Measurements from ENCODE around the gene DDX27. TPM values are rescaled to one million over a fixed set of nuclear protein-coding genes. Genes with fewer than 3 reads are reported as not detected.

DDX27 gene
- total RNA-seq, 1 experiment from 2014 or later, result 54.8 TPM

- POLR2A ChIA-PET, result no interaction called here
- H3K9me3 Mint-ChIP-seq, result peaks cover 4% of the 10 kb centered on the region
- CTCF ChIA-PET, result interaction anchor here (1.1 to 3.9 kb wide), 3 partner anchors 27 to 249 kb away, joined by 4 to 40 read pairs (median 5); no protein-coding TSS in a partner anchor
- DNase-seq (ENCODE audit: low spot score), result no peak
- no peak for ATAC-seq
- no peaks in the 10 kb centered on the region for H3K27me3 Mint-ChIP-seq (ENCODE audit: low read depth)
- no peak for TF ChIP-seq CREB1 (CRISPR knock-in tag; IDR thresholded peaks at IDR 0.05)
- TF ChIP-seq EMX1 (CRISPR knock-in tag; IDR thresholded peaks at IDR 0.05), result 0 out of 2 replicates have a peak, but pooled peaks have one; percentile 18
- H3K4me1 Mint-ChIP-seq, result peaks cover 53% of the 10 kb centered on the region
- H3K4me3 Mint-ChIP-seq, result peak overlapping the region; percentile 14; the same call in 1 of the 2 replicates
- peak overlapping the region; percentile 98 for H3K27ac Mint-ChIP-seq
- peaks cover 36% of the 10 kb centered on the region for H3K36me3 Mint-ChIP-seq
These were observed 73.9 kb downstream of the DDX27 start for GRCh38 chr20:49293122-49293521.

Other genes with a start within 250 kb of the DDX27 start
- gene CSE1L, start 173.1 kb upstream of the DDX27 start, total RNA-seq (2021), result 192 to 211 TPM (median 204 TPM) in 3 replicates
- gene STAU1, start 31.1 kb upstream of the DDX27 start, total RNA-seq (2021), result 83.6 to 92.6 TPM (median 87.3 TPM) in 3 replicates
- gene ZNFX1, start 58.6 kb downstream of the DDX27 start, total RNA-seq (2021), result 8.0 to 11.0 TPM (median 9.1 TPM) in 3 replicates